ENCODE measurements around the gene CYSTM1.

DNA sequence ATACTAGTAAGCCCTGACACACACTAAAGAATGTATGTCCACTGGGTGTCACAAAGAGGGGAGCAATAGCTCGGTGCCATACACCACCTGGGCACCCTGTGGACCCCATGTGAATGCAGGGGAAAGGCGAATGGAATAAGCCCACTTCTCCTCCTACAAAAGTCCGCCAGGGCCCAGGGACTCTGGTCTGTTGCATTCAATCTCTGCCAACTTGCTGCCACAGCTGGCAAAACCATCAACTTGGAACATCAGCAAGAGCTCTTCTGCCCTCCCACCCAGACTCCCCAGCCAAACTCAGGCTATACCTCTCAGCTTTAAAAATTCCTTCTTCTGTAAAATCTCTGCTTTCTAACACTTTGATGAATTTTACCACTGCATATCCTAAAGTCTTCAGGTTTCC is 73.4 kb downstream of the CYSTM1 start:
- TF ChIP-seq, protein P1, sequence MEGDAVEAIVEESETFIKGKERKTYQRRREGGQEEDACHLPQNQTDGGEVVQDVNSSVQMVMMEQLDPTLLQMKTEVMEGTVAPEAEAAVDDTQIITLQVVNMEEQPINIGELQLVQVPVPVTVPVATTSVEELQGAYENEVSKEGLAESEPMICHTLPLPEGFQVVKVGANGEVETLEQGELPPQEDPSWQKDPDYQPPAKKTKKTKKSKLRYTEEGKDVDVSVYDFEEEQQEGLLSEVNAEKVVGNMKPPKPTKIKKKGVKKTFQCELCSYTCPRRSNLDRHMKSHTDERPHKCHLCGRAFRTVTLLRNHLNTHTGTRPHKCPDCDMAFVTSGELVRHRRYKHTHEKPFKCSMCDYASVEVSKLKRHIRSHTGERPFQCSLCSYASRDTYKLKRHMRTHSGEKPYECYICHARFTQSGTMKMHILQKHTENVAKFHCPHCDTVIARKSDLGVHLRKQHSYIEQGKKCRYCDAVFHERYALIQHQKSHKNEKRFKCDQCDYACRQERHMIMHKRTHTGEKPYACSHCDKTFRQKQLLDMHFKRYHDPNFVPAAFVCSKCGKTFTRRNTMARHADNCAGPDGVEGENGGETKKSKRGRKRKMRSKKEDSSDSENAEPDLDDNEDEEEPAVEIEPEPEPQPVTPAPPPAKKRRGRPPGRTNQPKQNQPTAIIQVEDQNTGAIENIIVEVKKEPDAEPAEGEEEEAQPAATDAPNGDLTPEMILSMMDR (IDR thresholded peaks at IDR 0.05): no peak
- TF ChIP-seq POLR2A (IDR thresholded peaks at IDR 0.05): no peak
- no peak for TF ChIP-seq POLR2AphosphoS5 (IDR thresholded peaks at IDR 0.05)

Data from sigmoid colon (tissue), 4 donors.